Panc1 (cell line): Measurements from ENCODE around the gene CREB5.

Experiments used
- CTCF ChIP-seq: fragments of 450-650 bp; IDR thresholded peaks from 2 replicates; pipeline ENCODE4 v1.5.1; 2017; ENCODE audit warnings: mild to moderate bottlenecking
- POLR2AphosphoS5 ChIP-seq: IDR thresholded peaks from 2 replicates; pipeline ENCODE4 v1.6.1; 2012; ENCODE audit warnings: mild to moderate bottlenecking, low read depth, low read length, moderate library complexity

- TF ChIP-seq CTCF (no peak), POLR2AphosphoS5 (no peak)
Observed at GRCh38 chr7:28512668-28513440, 100.5 kb downstream of the CREB5 start.
